ENCODE results near the gene TNIP3.
"Not testable (repeated sequence)": the region's sequence is repeated elsewhere in the genome, so short reads cannot be mapped to it uniquely, and the experiment has no call there.

The TNIP3 gene

DNA sequence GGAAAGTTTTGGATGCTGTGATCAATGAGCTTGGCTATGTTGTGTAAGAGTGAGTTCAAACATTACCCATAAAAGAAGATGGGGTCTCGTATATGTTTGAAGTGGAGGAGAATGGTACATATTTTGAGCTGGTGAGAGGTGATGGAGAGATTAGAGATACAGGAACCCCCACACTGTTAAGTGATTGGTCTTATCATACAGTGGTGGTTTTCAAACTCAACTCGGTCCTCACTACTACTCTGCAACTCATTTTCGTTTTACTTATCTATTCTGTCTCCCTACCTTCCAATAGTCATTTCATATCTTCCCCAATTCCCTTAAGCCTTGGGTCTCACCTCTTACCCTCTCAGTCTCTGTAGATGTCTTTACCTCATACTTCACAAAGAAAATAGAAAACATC is 16.4 kb upstream of the TNIP3 start:
- DNase-seq (ENCODE audit: low read depth in 1 of 2, low spot score in 1 of 2): no peak

DNA sequence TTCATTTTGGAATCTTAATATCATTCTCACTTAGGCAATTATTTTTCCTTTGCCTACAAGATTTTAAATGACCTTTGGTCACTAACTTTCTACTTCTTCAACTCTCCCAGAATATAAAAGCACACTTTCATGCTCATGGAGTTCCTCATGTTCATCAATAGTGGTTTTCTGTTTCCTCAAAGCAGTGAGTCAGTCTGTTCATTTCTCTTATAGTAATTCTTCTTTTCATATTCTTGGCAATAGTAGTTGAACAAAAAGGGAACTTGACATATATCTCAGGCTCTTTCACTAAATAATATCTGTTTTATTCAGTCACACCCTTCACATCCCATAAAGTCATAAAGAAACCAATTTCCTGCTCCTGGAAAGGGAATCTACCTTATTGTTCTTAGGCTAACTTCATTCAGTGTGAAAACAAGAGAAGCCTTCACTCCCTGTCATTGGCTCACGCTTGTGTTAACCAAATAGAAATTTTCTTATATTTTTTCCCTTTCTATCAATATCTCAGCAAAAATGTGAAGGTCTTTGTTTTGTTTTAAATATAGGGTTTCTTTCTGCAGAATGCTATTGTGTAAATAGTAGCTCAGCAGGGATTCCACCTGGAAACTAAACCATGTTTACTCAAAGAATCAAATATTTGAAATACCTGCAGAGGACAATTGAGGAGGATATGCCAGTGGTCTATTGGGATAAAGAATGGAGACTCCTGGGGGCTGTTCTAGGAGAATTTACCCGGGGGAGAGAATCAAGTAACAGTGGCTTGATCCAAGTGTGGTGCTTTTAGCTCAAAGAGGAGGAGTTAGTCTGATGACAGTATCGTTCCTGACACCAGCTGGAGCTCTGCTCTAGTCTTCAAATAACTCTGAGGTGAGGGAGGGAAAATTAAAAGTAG is 13.4 kb upstream of the TNIP3 start:
- DNase-seq (ENCODE audit: low read depth in 1 of 2, low spot score in 1 of 2): no peak

DNA sequence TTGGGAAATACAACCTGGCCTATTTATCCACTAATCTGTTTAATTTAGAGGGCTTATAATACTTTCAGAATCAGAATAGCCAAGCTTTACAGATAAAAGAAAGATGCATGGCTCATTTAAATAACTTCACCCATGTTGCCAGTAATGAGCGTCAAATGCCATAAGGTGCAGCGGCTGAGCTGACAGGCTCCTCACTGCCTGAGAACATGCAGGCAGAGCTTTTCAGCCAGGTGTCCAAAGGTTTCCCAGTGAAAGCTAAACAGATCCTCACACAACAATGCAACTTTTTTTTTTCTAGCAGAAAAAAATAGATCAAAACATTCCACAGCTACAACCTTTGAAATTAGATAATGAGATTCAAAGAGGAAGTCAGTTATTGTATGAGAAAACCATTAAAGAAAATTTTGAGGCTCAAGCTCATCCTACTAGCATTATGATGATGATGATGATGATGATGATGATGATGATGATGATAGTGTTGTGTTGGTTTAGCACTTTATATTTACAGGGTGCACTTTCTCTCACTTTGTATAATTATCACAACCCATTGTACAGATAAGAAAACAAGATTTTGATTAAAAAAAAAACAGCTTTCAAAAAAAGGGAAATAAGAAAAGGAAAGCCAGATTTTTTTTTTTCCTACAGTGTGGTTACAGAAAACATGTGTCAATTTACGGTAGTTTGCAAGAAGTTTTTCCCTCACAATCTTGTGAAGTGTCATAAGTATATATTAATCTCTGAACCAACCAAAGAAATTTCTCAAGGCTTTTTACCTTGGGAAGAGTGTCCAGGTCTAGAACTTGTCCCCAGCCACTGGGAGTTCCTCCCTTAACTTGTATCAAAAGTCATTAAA is 12.2 kb upstream of the TNIP3 start:
- no peak for DNase-seq (ENCODE audit: low read depth in 1 of 2, low spot score in 1 of 2)

GRCh38 chr4:121171477-121171876 is 7.4 kb upstream of the TNIP3 start:
- DNase-seq (ENCODE audit: low read depth in 1 of 2, low spot score in 1 of 2): not testable (repeated sequence)

DNA sequence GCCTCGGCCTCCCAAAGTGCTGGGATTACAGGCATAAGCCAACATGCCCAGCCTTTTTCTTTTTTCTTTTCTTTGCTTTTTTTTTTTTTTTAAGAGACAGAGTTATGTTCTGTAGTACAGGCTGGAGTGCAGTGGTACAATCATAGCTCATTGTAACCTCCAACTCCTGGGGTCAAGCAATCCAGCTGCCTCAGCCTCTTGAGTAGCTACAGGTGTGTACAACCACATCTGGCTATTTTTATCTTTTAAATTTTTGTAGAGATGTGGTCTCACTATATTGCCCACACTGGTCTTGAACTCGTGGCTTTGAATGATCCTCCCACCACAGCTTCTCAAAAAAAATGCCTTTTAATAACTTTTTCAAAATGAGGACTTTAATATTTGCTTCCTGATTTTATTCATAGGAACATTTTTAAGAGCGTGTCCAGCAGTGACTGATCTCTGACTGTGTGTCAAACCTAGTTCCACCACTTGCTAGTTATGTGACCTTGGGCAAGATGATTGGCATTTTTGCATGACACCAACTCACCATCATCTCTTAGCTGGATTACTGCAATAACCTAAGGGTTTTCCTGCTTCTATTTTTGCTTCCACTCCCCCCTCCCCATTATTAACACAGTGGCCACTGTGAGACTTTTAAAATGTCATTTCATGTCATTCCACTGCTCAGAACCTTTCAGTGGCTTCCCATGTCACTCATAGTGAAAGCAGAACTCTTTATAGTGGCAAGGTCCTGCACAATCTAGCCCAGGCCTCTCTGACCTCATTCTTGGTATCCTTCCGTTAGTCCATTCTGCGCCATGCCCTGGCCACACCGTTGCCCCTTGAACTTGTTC is 4.5 kb upstream of the TNIP3 start:
- no peak for DNase-seq (ENCODE audit: low read depth in 1 of 2, low spot score in 1 of 2)

DNA sequence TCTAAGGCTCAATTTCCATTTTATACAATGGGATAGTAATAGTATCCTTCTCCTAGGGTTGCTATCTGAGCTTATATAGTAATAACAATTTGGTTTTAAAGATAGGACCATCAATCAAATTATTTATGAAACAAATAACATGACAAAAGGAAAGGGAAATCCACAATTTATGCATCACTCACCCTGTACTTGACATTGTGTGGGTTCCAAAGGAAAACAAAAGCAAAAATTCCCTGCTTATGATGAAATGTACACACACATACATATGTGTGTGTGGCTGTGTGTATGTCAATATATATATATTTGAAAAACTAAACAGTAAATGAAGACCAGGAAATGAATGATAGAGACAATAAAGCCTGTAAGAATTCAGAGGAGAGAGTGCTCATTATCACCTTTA is 2.9 kb upstream of the TNIP3 start:
- no peak for DNase-seq (ENCODE audit: low read depth in 1 of 2, low spot score in 1 of 2)

GRCh38 chr4:121165206-121165605 is 1.1 kb upstream of the TNIP3 start:
- DNase-seq (ENCODE audit: low read depth in 1 of 2, low spot score in 1 of 2): no peak

DNA sequence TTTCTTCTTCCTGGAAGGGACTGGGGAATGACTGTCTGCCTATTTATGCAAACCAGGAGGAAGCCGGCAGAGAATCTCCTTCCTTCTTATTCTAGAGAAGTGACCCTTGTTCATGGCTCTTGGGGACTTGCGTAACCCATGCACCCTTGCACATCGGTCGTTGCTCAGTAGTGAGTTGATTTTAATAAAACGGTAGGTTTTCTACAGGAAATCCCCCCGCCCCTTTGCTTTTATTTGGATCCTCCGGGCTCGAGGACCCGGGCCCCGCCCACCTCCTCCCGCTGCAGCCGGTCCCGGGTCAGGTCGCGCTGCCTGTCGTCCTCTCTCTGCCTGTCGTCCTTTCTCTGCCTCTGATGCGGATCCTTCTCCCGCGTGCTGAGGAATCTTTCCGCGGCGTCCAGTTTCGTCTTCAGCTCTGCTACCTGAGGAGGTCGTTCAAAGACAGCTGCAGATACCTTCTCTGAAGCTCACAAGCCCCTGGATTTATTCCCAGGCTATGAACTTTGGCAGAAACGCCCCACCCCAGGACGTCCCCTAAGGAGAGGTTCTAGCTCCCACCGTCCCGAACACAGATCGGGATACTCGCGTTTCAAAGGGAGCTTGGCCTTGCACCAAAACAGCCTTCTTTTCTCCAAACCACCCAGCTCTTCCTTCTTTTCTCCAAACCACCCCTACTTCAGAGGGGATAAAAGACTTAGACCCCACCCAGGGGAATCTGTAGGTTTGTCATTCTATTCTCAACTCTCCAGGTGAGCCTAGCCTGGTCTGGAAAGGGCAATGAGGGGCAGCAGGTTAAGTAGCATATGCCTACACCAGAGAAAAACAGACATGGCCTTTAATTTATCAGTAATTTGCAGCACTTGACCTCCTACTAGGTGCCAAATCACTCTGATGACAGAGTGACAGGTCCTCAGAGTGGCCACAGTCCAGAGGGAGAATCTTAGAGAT is 7.0 kb downstream of the TNIP3 start:
- DNase-seq (ENCODE audit: low read depth in 1 of 2, low spot score in 1 of 2): peak in 1 of 2 donors; percentile 9

DNA sequence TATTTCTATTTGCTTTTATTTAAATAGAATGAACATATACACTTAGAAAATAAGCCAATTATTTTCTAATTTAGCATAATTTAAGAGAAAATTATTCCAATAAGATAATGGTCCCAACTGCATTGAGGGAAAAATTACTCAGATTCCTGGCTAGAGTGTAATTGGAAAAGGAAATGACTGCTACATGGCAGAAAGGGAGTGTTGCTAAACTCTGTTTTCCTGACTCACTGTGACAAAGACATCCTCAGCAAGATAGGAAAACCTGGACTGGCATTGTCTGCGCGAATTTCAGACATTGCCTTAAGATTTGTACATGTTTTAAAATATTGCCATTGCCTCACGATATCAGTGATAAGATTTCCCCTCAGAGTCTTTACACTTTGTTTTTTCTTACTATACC is 8.2 kb downstream of the TNIP3 start:
- no peak for DNase-seq (ENCODE audit: low read depth in 1 of 2, low spot score in 1 of 2)

DNA sequence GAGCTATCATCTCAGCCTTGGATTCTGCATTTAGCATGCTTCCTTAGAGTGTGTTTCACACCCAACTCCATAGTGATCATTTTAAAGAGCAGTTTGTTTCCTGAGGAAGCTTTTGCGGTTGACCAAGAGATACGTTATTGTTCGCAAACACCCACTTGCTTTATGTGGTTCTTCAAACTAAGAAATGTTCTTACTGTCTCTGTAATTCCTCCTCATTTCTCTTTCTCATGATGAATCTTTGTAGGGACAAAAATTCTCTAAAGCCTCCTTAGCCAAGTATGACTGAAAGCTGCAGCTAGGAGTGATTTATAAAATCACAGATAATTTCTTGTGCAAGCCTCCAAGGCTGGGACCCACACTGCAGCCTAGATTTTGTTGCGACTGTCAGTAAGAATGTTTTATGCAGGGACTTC is 10.0 kb downstream of the TNIP3 start:
- no peak for DNase-seq (ENCODE audit: low read depth in 1 of 2, low spot score in 1 of 2)

DNA sequence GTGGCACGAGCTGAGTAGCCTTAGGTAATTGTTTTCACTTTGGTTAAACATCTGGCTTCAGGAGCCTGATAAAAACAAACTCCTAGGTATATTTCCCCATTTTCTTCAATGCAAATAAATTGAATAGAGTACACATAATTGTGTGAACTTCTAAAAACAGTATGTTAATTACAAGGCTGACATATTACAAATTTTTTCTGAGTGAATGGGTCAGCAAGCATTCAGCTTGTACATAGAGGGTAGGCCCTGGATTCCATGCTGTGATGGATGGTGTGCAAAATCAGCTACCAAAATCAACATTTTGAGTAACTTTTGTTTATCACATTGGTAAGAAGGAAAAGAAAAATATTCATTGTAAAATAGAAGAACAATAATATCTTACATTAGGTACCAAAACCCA is 12.2 kb downstream of the TNIP3 start:
- DNase-seq (ENCODE audit: low read depth in 1 of 2, low spot score in 1 of 2): no peak

DNA sequence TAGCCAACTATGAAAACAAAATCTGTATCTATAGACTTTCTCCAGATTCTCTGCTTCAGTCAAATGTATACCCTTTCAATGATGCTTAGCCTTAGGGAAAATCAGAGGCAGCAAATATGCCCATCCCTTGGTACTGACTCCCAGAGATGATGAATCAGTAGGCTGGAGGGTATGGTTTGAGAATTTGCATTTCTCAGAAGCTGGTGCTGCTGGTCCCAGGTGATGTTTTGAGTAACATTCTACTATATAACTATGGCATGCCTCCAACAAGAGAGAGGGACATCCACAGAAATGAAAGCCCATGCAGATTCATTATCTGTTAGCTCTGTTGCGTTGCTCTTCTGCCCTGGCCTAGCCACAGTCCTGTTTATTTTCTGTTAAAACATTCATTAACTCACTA is 13.6 kb downstream of the TNIP3 start:
- no peak for DNase-seq (ENCODE audit: low read depth in 1 of 2, low spot score in 1 of 2)

DNA sequence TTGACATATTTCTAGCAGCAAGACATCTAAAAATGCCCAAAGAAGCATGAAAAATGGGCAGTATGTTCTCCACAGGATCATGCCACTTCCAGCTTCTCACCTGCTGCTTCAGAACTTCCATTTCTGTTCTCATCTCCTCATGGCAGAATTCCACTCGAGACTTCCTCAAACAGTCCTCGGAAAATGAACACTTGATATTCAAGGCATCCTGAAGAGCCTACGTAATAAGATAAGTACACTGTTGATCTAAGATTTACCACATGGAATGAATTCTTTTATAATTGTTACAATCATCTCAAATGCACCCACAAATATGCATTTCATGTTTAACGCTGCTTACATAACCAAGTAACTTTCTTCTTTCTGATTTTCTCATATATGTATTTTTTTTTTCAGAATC is 14.1 kb downstream of the TNIP3 start:
- DNase-seq (ENCODE audit: low read depth in 1 of 2, low spot score in 1 of 2): no peak

- no peak for DNase-seq (ENCODE audit: low read depth in 1 of 2, low spot score in 1 of 2)
Observed at GRCh38 chr4:121148621-121149020, 15.5 kb downstream of the TNIP3 start.

GRCh38 chr4:121148000-121148399 is 16.1 kb downstream of the TNIP3 start:
- DNase-seq (ENCODE audit: low read depth in 1 of 2, low spot score in 1 of 2): no peak

GRCh38 chr4:121146530-121146929 is 17.6 kb downstream of the TNIP3 start:
- DNase-seq (ENCODE audit: low read depth in 1 of 2, low spot score in 1 of 2): no peak

- DNase-seq (ENCODE audit: low read depth in 1 of 2, low spot score in 1 of 2): no peak
Observed at GRCh38 chr4:121145430-121145829, 18.7 kb downstream of the TNIP3 start.

DNA sequence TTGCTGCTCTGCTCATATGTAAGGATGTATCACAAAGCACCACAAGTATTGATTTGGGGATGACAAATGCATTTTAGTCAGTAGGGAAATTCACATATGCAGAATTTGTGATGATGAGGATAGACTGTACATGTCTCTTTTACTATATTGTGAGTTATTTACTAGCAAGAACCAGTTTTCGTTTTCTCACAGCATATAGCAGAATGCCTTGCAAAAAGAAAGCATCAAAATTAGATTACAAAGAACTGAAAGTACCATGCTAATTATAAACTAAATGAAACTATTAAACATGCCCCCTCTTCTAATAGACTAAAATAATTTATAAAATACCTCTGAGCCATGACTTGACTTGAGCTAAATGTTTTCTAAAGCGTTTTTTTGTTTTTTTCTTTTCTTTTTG is 20.1 kb downstream of the TNIP3 start:
- DNase-seq (ENCODE audit: low read depth in 1 of 2, low spot score in 1 of 2): no peak

DNA sequence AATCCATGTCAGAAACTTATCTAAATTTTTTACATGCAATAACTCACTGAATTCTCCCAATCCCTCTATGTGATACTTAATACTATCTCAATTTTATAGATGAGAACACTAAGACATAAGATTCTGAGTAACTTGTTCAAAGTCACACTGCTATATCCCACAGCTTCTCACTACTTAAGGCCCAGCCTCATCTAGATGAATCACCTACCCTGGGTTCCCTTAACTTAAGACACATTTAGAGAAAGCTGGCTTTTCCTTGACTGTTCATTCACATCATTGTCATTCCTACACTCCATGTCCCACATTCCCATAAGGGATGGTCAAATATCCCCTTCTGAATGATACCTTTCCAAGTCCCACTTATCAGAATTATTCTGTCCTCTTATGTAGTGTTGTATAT is 21.0 kb downstream of the TNIP3 start:
- no peak for DNase-seq (ENCODE audit: low read depth in 1 of 2, low spot score in 1 of 2)

GRCh38 chr4:121140716-121141460 is 23.2 kb downstream of the TNIP3 start:
- DNase-seq (ENCODE audit: low read depth in 1 of 2, low spot score in 1 of 2): no peak

Data from activated T-helper 1 cell treated with anti-CD3 and anti-CD28 coated beads, Interleukin-2, amount 50 U/mL, for 16 hours (primary cell).